Erythroblast (primary cell): ENCODE results near the gene PLXNA2.

Source experiments
- GATA1 ChIP-seq: IDR thresholded peaks from 2 replicates; pipeline ENCODE4 v1.6.1; 2011; ENCODE audit warnings: low read depth, mild to moderate bottlenecking, control low read depth, low read length, moderate library complexity
- POLR2A ChIP-seq: IDR thresholded peaks from 2 replicates; pipeline ENCODE4 v1.6.1; 2011; ENCODE audit warnings: mild to moderate bottlenecking, low read length

- TF ChIP-seq POLR2A (no peak), GATA1 (no peak)
Measured at GRCh38 chr1:208024406-208024805, 219.8 kb downstream of the PLXNA2 start.
